ENCODE results near the gene ABLIM1.

The ABLIM1 gene

GRCh38 chr10:114482480-114483304 is 175.4 kb downstream of the ABLIM1 start:
- DNase-seq: no peak

DNA sequence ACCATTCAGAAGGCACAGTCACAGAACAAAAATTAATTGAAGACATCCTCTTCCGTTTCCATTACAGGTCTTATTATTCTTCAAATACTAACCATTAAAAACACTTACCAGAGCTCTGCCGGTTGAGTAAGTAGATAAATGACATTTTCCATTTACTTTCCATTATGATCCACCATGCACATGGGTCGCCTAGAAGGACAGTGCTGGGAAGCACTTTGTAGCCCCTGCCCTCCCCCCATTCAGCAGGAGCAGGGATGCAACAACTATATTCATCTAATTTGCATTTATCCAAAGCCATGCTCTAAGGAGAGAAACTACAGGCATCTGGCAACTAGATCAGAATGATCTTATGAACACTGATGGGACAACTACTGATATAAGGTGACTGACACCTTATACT is 177.0 kb downstream of the ABLIM1 start:
- DNase-seq: no peak

GRCh38 chr10:114479836-114480235 is 178.2 kb downstream of the ABLIM1 start:
- DNase-seq: no peak

DNA sequence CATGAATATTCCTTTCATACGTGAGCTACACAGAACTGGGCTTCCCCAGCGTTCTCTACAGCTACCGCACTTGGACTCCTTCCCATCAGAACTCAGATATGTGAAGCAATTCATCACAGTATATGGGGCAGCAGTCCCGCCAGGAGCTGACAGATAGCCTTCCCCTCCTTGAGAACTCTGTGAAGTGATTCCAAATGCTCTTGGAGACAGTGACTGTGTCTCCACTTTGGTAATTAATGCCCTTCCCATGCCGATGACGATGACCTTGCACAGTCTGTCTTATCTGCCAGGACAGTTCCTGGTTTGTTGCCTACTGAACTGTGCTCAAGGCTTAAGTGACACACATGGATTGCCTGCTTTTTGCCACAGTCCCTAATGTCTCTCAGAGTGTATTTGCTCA is 178.8 kb downstream of the ABLIM1 start:
- no peak for DNase-seq

DNA sequence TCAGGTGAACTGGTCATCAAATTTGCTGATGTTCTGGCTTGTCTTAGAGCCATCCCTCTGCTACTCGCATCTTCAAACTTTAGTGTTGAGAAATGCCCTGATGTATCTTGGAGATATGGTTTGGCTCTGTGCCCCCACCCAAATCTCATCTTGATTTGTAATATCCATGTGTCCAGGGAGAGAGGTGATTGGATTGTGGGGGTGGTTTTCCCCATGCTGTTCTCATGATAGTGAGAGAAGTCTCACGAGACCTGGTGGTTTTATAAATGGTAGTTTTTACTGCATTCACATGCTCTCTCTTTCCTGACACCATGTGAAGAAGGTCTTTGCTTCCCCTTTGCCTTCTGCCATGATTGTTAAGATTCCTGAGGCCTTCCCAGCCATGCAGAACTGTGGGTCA is 179.8 kb downstream of the ABLIM1 start:
- DNase-seq: no peak

DNA sequence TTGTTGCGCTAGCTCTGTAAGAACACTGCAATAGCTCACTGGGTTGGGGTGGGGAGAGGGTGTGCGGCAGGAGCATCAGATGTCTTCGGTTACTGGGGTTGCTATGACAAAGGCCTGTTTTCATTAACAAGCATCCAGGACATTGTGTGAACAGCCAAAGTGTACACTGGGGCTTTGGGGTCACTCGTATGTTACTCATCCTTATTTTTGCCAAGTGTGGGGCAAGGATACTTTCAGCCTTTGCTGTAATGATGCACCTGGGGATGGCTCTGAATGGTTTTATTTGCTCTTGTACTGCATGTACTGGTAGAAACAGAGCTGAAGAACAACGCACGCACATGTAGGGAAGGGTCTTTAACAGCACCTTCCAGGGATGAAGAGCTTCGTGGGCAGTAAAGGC is 180.8 kb downstream of the ABLIM1 start:
- DNase-seq: no peak

DNA sequence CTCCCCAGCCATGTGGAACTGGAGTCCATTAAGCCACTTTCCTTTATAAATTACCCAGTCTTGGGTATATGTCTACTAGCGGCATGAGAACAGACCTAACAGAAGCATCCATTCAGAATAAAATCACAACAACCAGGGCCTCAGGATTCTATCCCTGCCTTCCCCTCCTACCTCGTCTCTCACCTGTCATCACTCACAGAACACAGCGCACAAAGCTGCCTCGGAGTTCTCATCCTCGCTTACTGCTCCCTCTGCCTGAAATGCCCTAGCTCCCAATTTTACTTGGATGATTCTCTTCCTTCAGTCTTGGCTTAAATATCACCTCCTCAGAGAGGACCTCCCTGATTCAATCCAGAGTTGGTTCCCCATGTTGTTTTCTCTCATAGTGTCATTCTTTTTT is 183.1 kb downstream of the ABLIM1 start:
- no peak for DNase-seq

- DNase-seq: no peak
Measured at GRCh38 chr10:114473776-114474175, 184.3 kb downstream of the ABLIM1 start.

DNA sequence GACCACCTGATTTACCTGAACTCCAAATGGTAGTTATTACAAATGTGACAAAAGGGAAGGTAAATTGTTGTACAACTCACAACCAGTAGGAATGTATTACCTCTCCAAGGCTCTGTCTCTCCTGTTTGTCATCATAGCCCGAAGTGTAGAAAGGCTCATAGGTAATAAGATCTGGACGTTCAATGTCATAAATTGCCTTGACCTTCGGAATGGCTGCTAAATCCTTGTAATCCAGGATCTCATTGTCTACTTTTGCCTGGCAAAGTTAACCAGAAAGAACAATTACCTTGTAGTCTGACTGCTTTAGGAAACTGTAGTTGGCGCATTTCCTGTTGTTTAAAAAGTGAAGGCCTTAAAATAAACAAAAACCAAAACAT is 185.2 kb downstream of the ABLIM1 start:
- no peak for DNase-seq

DNA sequence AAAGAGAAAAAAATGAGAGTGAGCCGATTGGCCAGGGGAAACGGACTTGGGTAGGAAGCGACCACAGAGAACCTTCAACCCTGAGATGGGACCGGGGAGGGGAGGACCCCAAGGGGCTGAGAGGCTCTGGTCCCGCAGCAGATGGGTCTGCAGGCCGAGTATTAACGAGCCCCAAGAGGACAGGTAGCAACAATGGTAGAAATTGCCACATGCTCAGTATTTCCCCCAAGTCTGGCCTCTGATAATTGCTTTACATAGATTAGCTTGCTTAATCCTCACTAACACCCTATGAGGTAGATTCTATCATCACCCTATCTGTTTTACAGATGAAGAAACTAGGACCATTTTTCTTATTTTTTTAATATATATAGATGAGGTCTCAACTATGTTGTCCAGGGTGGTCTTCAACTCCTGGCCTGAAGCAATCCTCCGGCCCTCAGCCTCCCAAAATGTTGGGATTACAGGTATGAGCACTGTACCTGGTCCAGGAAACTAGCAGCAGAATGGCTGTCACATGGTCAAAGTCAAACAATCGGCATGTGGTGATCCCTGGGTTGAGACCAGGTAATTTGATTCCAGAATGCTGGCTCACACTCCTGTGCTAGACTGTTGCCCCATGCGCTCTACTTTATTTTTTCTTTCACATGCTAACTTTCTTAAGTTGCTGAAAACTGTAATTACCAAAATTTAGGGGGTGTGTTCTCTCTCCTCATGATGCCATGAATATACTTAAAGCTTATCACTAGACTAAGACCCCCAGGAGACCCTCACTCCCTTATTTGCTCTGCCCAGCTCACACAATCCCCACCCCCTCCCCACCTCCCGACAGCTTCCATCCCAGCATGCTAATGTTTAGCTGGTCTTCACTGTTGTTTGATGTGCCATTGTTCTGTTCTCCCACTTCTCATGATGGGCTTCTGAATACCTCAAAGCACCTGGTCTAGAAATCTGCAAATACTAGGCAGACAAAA is 185.9 kb downstream of the ABLIM1 start:
- DNase-seq: no peak

GRCh38 chr10:114470956-114471905 is 186.8 kb downstream of the ABLIM1 start:
- DNase-seq: peak; percentile 22

DNA sequence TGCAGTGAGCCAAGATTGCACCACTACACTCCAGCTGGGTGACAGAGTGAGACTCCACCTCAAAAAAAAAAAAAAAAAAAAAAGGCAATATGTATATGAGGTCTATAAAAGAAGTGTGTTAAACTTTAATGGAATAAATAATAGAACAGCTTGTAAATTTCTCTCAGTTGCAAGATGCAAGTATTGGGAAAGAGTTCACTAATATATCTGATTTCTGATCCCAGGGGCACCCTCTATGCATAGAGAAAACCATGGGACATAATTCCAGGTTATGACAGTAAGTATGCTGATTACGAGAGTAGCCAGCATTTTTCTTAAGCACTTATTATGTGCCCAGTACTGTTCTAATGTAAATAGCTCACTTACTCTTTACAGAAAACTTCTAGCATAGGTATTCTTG is 187.7 kb downstream of the ABLIM1 start:
- DNase-seq: no peak

DNA sequence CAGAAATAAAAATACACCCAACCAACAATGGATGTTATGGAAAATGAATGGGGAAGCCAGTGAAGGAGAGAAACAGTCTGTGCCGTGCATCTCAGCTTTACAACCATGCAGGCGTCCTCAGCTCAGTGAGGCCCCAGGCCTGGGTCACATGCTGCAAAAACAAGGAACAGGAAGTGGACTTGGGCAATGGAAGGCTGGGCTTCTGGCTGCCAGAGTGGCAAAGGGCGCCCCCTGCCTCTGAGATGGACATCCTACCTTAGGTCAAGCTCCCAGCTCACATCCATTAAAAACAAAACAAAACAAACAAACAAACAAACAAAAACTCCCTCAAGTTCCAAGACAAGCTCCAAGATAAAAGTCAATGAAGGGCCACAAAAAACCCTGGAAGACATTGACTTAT is 199.1 kb downstream of the ABLIM1 start:
- no peak for DNase-seq

GRCh38 chr10:114458216-114458920 is 199.7 kb downstream of the ABLIM1 start:
- DNase-seq: no peak

DNA sequence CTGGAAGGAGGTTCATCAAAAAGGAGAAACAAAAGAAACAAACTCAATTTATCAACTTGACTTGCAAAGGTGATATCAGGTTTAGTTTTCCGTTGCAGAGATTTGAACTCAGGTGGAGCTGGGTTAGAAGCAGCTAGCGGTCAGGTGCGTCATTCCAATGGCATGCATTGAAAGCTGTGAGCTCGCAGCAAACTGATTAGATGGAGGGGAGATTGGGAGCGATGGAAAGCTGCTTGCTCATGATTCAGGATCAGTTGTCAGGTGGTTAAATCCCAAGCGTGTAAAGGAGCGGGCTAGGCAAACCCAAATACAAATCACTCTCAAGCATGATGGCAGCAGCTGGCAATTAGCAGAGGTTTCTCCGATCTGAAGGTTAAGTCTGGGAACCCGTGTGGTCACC is 204.5 kb downstream of the ABLIM1 start:
- DNase-seq: no peak

- no peak for DNase-seq
Measured at GRCh38 chr10:114448897-114449296, 209.2 kb downstream of the ABLIM1 start.

DNA sequence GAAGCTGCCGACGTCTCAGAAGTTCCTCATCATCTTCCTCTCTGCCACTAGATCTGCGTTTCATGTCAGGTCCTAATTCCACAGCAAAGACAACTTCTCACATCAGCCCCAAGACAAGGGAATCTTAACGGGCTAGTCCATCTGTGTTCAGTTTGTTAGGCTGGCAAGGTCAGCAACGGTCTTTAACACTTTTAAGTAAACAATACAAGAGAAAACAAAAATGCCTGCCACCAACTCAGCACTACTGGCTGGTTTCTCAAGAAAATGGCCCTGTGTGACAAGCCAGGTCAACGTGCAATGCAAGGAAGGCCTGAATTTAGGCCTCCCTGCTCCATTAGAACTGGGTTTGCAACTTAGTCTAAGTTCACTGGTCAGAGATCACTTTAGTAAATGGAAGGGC is 212.7 kb downstream of the ABLIM1 start:
- no peak for DNase-seq

- no peak for DNase-seq
Measured at GRCh38 chr10:114444819-114445218, 213.3 kb downstream of the ABLIM1 start.

DNA sequence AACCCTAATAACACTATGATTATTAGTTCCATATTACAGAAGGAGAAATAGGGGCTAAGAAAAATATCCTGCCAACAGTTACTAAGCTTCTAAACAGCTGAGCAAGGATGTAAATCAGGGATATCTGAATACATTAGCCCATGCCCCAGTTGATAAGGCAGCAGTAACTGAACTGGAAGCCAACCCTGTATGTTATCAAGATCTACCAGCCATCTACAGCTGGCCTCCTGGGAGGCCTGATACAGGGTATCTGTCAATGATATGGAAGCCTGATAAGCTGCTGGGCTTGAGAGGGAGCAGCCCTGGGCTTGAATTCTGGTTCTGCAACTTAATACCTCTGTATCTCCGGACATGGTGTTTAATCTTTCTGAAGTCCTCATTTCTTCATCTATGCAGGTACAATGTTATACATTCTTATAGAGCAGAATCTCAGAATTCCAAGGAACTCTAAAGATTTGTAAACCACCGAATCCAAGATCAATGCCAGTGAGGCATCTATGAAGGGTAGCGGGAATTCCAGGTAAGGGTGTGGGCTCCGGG is 215.9 kb downstream of the ABLIM1 start:
- DNase-seq: no peak

- no peak for DNase-seq
Measured at GRCh38 chr10:114441107-114441506, 217.0 kb downstream of the ABLIM1 start.

DNA sequence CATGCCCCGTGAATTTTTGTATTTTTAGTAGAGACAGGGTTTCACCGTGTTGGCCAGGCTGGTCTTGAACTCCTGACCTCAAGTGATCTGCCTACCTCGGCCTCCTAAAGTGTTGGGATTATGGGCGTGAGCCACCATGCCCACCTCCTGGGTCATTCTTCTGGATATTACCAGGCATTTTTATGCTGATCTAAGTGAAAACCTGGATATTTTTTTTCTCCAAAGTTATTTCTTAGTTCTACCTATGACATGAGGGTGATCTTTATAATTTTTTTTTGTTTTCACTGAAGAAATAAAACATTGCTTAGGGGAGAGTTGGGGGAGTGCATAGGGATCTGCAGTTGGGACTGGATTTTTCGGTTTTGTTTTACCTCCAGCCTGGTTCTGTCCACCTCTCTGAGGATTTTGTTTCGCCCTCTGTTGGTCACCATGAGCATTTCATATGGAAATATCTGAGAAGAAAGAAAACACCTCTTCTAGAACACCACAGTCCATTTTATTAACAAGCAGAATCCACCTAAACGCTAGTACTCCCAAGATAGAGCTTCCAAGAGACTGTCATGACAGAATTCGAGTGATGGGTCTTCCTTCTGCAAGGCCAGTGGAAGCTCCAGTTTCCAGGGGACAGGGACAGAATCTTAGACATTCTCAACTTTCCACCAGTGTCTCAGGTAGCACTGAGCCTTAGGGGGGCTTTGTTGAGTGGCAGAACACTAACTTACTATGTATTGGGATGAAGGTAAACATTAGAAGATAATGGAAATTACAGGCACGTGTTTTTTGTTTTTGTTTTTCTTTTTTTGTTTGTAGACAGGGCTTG is 220.4 kb downstream of the ABLIM1 start:
- DNase-seq: no peak
